ENCODE data around the gene RASSF3.
"Not testable (repeated sequence)": the region's sequence is repeated elsewhere in the genome, so short reads cannot be mapped to it uniquely, and the experiment has no call there.

RASSF3 gene

GRCh38 chr12:64624035-64624434 lies 13.7 kb downstream of the RASSF3 start:
- Histone ChIP-seq H3K4me3 (ENCODE audit: low read length) (no peak overlapping the region), H3K4me1 (ENCODE audit: control insufficient read depth, insufficient read depth, low read length) (peaks cover 36% of the 10 kb centered on the region), H3K27me3 (ENCODE audit: control insufficient read depth, insufficient read depth, low read length) (no peaks in the 10 kb centered on the region)

GRCh38 chr12:64625243-64626077 lies 15.2 kb downstream of the RASSF3 start:
- Histone ChIP-seq H3K4me1 (ENCODE audit: control insufficient read depth, insufficient read depth, low read length) (peaks cover 36% of the 10 kb centered on the region), H3K27me3 (ENCODE audit: control insufficient read depth, insufficient read depth, low read length) (no peaks in the 10 kb centered on the region), H3K4me3 (ENCODE audit: low read length) (peak overlapping the region; percentile 28), H3K36me3 (ENCODE audit: insufficient read depth, low read length) (no peaks in the 10 kb centered on the region), H3K9ac (ENCODE audit: low read depth, low read length) (peak overlapping the region; percentile 56), H3K4me2 (ENCODE audit: low read length) (peak overlapping the region; percentile 76), H3K9me3 (replicated peaks; ENCODE audit: low read length) (no peaks in the 10 kb centered on the region)

More at GRCh38 chr12:64624035-64624434, 13.7 kb downstream of the RASSF3 start:
- Histone ChIP-seq H3K9ac (ENCODE audit: low read depth, low read length) (no peak overlapping the region), H3K9me3 (replicated peaks; ENCODE audit: low read length) (no peaks in the 10 kb centered on the region), H3K36me3 (ENCODE audit: insufficient read depth, low read length) (no peaks in the 10 kb centered on the region), H3K4me2 (ENCODE audit: low read length) (no peak overlapping the region)

GRCh38 chr12:64626588-64626987 lies 16.3 kb downstream of the RASSF3 start:
- not testable (repeated sequence) for H3K27me3 ChIP-seq (ENCODE audit: control insufficient read depth, insufficient read depth, low read length); H3K4me2 ChIP-seq (ENCODE audit: low read length); H3K9me3 ChIP-seq (replicated peaks; ENCODE audit: low read length); H3K4me3 ChIP-seq (ENCODE audit: low read length); H3K36me3 ChIP-seq (ENCODE audit: insufficient read depth, low read length); H3K9ac ChIP-seq (ENCODE audit: low read depth, low read length)
- H3K4me1 ChIP-seq (ENCODE audit: control insufficient read depth, insufficient read depth, low read length), result peaks cover 36% of the 10 kb centered on the region

GRCh38 chr12:64627771-64628170 lies 17.5 kb downstream of the RASSF3 start:
- peaks cover 36% of the 10 kb centered on the region for H3K4me1 ChIP-seq (ENCODE audit: control insufficient read depth, insufficient read depth, low read length)
- no peak overlapping the region for H3K4me3 ChIP-seq (ENCODE audit: low read length)
- H3K27me3 ChIP-seq (ENCODE audit: control insufficient read depth, insufficient read depth, low read length), result no peaks in the 10 kb centered on the region
- no peaks in the 10 kb centered on the region for H3K36me3 ChIP-seq (ENCODE audit: insufficient read depth, low read length)
- peak overlapping the region; percentile 8 for H3K4me2 ChIP-seq (ENCODE audit: low read length)
- H3K9ac ChIP-seq (ENCODE audit: low read depth, low read length), result no peak overlapping the region
- H3K9me3 ChIP-seq (replicated peaks; ENCODE audit: low read length), result no peaks in the 10 kb centered on the region

GRCh38 chr12:64631197-64631596 lies 20.9 kb downstream of the RASSF3 start:
- no peaks in the 10 kb centered on the region for H3K36me3 ChIP-seq (ENCODE audit: insufficient read depth, low read length)
- no peak overlapping the region for H3K9ac ChIP-seq (ENCODE audit: low read depth, low read length)
- H3K4me3 ChIP-seq (ENCODE audit: low read length), result no peak overlapping the region
- H3K4me2 ChIP-seq (ENCODE audit: low read length), result no peak overlapping the region
- no peaks in the 10 kb centered on the region for H3K27me3 ChIP-seq (ENCODE audit: control insufficient read depth, insufficient read depth, low read length)
- H3K9me3 ChIP-seq (replicated peaks; ENCODE audit: low read length), result peaks cover 4% of the 10 kb centered on the region
- peaks cover 22% of the 10 kb centered on the region for H3K4me1 ChIP-seq (ENCODE audit: control insufficient read depth, insufficient read depth, low read length)

GRCh38 chr12:64633011-64633939 lies 23.0 kb downstream of the RASSF3 start:
- Histone ChIP-seq H3K27me3 (ENCODE audit: control insufficient read depth, insufficient read depth, low read length) (no peaks in the 10 kb centered on the region), H3K9me3 (replicated peaks; ENCODE audit: low read length) (peaks cover 4% of the 10 kb centered on the region), H3K4me2 (ENCODE audit: low read length) (no peak overlapping the region), H3K4me3 (ENCODE audit: low read length) (no peak overlapping the region), H3K9ac (ENCODE audit: low read depth, low read length) (no peak overlapping the region), H3K4me1 (ENCODE audit: control insufficient read depth, insufficient read depth, low read length) (peaks cover 7% of the 10 kb centered on the region), H3K36me3 (ENCODE audit: insufficient read depth, low read length) (no peaks in the 10 kb centered on the region)

- Histone ChIP-seq H3K4me3 (ENCODE audit: low read length) (no peak overlapping the region), H3K36me3 (ENCODE audit: insufficient read depth, low read length) (no peaks in the 10 kb centered on the region), H3K9me3 (replicated peaks; ENCODE audit: low read length) (peaks cover 4% of the 10 kb centered on the region), H3K4me1 (ENCODE audit: control insufficient read depth, insufficient read depth, low read length) (peaks cover 6% of the 10 kb centered on the region), H3K27me3 (ENCODE audit: control insufficient read depth, insufficient read depth, low read length) (no peaks in the 10 kb centered on the region), H3K4me2 (ENCODE audit: low read length) (no peak overlapping the region), H3K9ac (ENCODE audit: low read depth, low read length) (no peak overlapping the region)
Measured at GRCh38 chr12:64633940-64634337, 23.6 kb downstream of the RASSF3 start.

GRCh38 chr12:64634508-64635092 lies 24.3 kb downstream of the RASSF3 start:
- Histone ChIP-seq H3K4me3 (ENCODE audit: low read length) (no peak overlapping the region), H3K36me3 (ENCODE audit: insufficient read depth, low read length) (no peaks in the 10 kb centered on the region), H3K27me3 (ENCODE audit: control insufficient read depth, insufficient read depth, low read length) (no peaks in the 10 kb centered on the region), H3K9me3 (replicated peaks; ENCODE audit: low read length) (peaks cover 4% of the 10 kb centered on the region), H3K4me2 (ENCODE audit: low read length) (no peak overlapping the region), H3K9ac (ENCODE audit: low read depth, low read length) (no peak overlapping the region), H3K4me1 (ENCODE audit: control insufficient read depth, insufficient read depth, low read length) (peaks cover 6% of the 10 kb centered on the region)

GRCh38 chr12:64635356-64635998 lies 25.2 kb downstream of the RASSF3 start:
- H3K36me3 ChIP-seq (ENCODE audit: insufficient read depth, low read length), result no peaks in the 10 kb centered on the region
- peaks cover 6% of the 10 kb centered on the region for H3K4me1 ChIP-seq (ENCODE audit: control insufficient read depth, insufficient read depth, low read length)
- no peak overlapping the region for H3K4me2 ChIP-seq (ENCODE audit: low read length)
- no peaks in the 10 kb centered on the region for H3K27me3 ChIP-seq (ENCODE audit: control insufficient read depth, insufficient read depth, low read length)
- H3K9ac ChIP-seq (ENCODE audit: low read depth, low read length), result no peak overlapping the region
- no peak overlapping the region for H3K4me3 ChIP-seq (ENCODE audit: low read length)
- H3K9me3 ChIP-seq (replicated peaks; ENCODE audit: low read length), result peaks cover 4% of the 10 kb centered on the region

- Histone ChIP-seq H3K36me3 (ENCODE audit: insufficient read depth, low read length) (no peaks in the 10 kb centered on the region), H3K4me1 (ENCODE audit: control insufficient read depth, insufficient read depth, low read length) (peaks cover 6% of the 10 kb centered on the region), H3K27me3 (ENCODE audit: control insufficient read depth, insufficient read depth, low read length) (no peaks in the 10 kb centered on the region), H3K9ac (ENCODE audit: low read depth, low read length) (no peak overlapping the region), H3K4me2 (ENCODE audit: low read length) (no peak overlapping the region), H3K4me3 (ENCODE audit: low read length) (no peak overlapping the region), H3K9me3 (replicated peaks; ENCODE audit: low read length) (peaks cover 4% of the 10 kb centered on the region)
Measured at GRCh38 chr12:64636856-64637255, 26.6 kb downstream of the RASSF3 start.

GRCh38 chr12:64639466-64639865 lies 29.2 kb downstream of the RASSF3 start:
- Histone ChIP-seq H3K9ac (ENCODE audit: low read depth, low read length) (no peak overlapping the region), H3K4me1 (ENCODE audit: control insufficient read depth, insufficient read depth, low read length) (peaks cover under 1% of the 10 kb centered on the region), H3K4me2 (ENCODE audit: low read length) (no peak overlapping the region), H3K27me3 (ENCODE audit: control insufficient read depth, insufficient read depth, low read length) (no peaks in the 10 kb centered on the region), H3K9me3 (replicated peaks; ENCODE audit: low read length) (no peaks in the 10 kb centered on the region), H3K4me3 (ENCODE audit: low read length) (no peak overlapping the region), H3K36me3 (ENCODE audit: insufficient read depth, low read length) (no peaks in the 10 kb centered on the region)
